ENCODE results near the gene NOL7. TPM values are rescaled to one million over a fixed set of nuclear protein-coding genes. Genes with fewer than 3 reads are reported as not detected.

Gene NOL7
- total and polyA plus RNA-seq, 2 of the 4 experiments (the other 2 are of a cell fraction), result 21.3 to 34.5 TPM

GRCh38 chr6:13613029-13613594, 2.0 kb upstream of the NOL7 start:
- Histone ChIP-seq H2BK120ac (ENCODE audit: low read depth, low read length) (no peak overlapping the region), H4K91ac (ENCODE audit: insufficient read depth, low read depth, low read length) (no peak overlapping the region), H3K79me1 (ENCODE audit: low read depth in 1 of 2, low read length in 2 of 2) (peaks cover 15 to 32% of the 10 kb centered on the region in 2 experiments), H3K4me2 (ENCODE audit: low read depth, low read length) (no peak overlapping the region), H4K20me1 (ENCODE audit: insufficient read depth, low read length) (peaks cover 9% of the 10 kb centered on the region; the same call in 1 of the 2 replicates), H4K8ac (ENCODE audit: low read depth in 2 of 2, low read length in 2 of 2) (no peak overlapping the region), H3K56ac (ENCODE audit: extremely low read depth, insufficient read depth, low read length) (no peak overlapping the region), H3K36me3 (ENCODE audit: control insufficient read depth, insufficient read depth, low read length) (peaks cover 4% of the 10 kb centered on the region), H2BK20ac (ENCODE audit: low read depth, low read length) (no peak overlapping the region), H3K14ac (replicated peaks; ENCODE audit: low read depth, low read length) (no peak overlapping the region), H3K9ac (ENCODE audit: low read depth, low read length) (no peak overlapping the region), H3K9me3 (ENCODE audit: control insufficient read depth, insufficient read depth, low read length) (no peaks in the 10 kb centered on the region), H3K4me1 (ENCODE audit: control insufficient read depth, insufficient read depth, low read length) (peaks cover 5% of the 10 kb centered on the region; the same call in 1 of the 2 replicates), H2BK15ac (ENCODE audit: low read depth, low read length) (no peak overlapping the region), H3K23ac (ENCODE audit: low read depth, low read length) (0 out of 2 replicates have a peak overlapping the region, but pooled peaks have one; percentile 4), H2AK5ac (ENCODE audit: low read depth, low read length) (peak overlapping the region; percentile 60; the same call in 1 of the 2 replicates), H3K18ac (ENCODE audit: low read depth, low read length) (no peak overlapping the region), H3K27me3 (ENCODE audit: control insufficient read depth, insufficient read depth, low read length) (no peaks in the 10 kb centered on the region), H3K27ac (ENCODE audit: insufficient read depth, low read length) (no peak overlapping the region), H3K9me1 (ENCODE audit: insufficient read depth, low read length) (0 out of 2 replicates have a peak, but pooled peaks cover 5% of the 10 kb centered on the region), H2AK9ac (replicated peaks; ENCODE audit: low read depth, low read length, poor library complexity) (no peak overlapping the region), H3K4ac (ENCODE audit: low read depth, low read length) (no peak overlapping the region), H4K5ac (ENCODE audit: low read depth, low read length) (no peak overlapping the region), H2BK5ac (ENCODE audit: low read depth, low read length, poor library complexity, severe bottlenecking) (no peak overlapping the region), H3K4me3 (ENCODE audit: insufficient read depth, low read depth, low read length) (no peak overlapping the region), H2AFZ (replicated peaks; ENCODE audit: low read length, poor library complexity) (no peak overlapping the region)
- ChIA-PET CTCF (no interaction called here), POLR2A (ENCODE audit: unreplicated experiment) (no interaction called here)
- intact Hi-C loops (cut with micrococcal nuclease), result no loop called here
- in situ Hi-C loops (cut with MboI; ENCODE audit: low sequenced_read_pairs), result no loop called here
- no CpG with 5 or more reads among the region's 3 CpGs for WGBS, 2 experiments (ENCODE audit: extremely low coverage in 2 of 2, insufficient read length in 1 of 2)
- no peak for ATAC-seq (ENCODE audit: low read depth)
- DNase-seq, result no peak
- dilution Hi-C loops (cut with HindIII; ENCODE audit: low sequenced_read_pairs, unreplicated experiment), result no loop called here
- BruUV-seq (replicated peaks), result no TSS peak
- TF ChIP-seq CEBPB (IDR thresholded peaks at IDR 0.05; ENCODE audit: low read depth, low read length), result no peak
- TF ChIP-seq BHLHE40 (IDR thresholded peaks at IDR 0.05; ENCODE audit: low read depth, low read length), result no peak
- TF ChIP-seq, protein P1, sequence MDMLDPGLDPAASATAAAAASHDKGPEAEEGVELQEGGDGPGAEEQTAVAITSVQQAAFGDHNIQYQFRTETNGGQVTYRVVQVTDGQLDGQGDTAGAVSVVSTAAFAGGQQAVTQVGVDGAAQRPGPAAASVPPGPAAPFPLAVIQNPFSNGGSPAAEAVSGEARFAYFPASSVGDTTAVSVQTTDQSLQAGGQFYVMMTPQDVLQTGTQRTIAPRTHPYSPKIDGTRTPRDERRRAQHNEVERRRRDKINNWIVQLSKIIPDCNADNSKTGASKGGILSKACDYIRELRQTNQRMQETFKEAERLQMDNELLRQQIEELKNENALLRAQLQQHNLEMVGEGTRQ (IDR thresholded peaks at IDR 0.05; ENCODE audit: low read depth, low read length), result no peak
- no peak for TF ChIP-seq RFX5 (IDR thresholded peaks at IDR 0.05; ENCODE audit: low read depth, low read length)
- no peak for TF ChIP-seq POLR2A (IDR thresholded peaks at IDR 0.05; ENCODE audit: low read depth, low read length)
- TF ChIP-seq CHD1 (IDR thresholded peaks at IDR 0.05; ENCODE audit: low read depth, low read length), result no peak
- TF ChIP-seq MAFK (IDR thresholded peaks at IDR 0.05; ENCODE audit: low read depth, low read length), result no peak
- no peak for TF ChIP-seq MAZ (IDR thresholded peaks at IDR 0.05; ENCODE audit: borderline replicate concordance, low read depth, low read length)
- TF ChIP-seq MXI1 (IDR thresholded peaks at IDR 0.05; ENCODE audit: borderline replicate concordance, low read depth, low read length), result no peak
- TF ChIP-seq SMC3 (IDR thresholded peaks at IDR 0.05; ENCODE audit: low read depth, low read length), result no peak

All from IMR-90 (cell line).